Endothelial cell of umbilical vein (primary cell): ENCODE measurements around the gene AADACL4. TPM values are rescaled to one million over a fixed set of nuclear protein-coding genes. Genes with fewer than 3 reads are reported as not detected.

Experiments used
- BruUV-seq: library from RNA; stranded (reverse); fragments of 400-500 nt; replicated peaks from 2 replicates; lab custom pipeline; 2021; lab: Mats Ljungman, UMichigan
- CTCF ChIA-PET: fragments of 300-600, 350-600 bp; sonication (Branson Sonifier 250); formaldehyde crosslinking; loops from one replicate; lab custom pipeline; 2021; ENCODE audit warnings: antibody characterized with exemption, inconsistent platforms; lab: Charles Lee
- POLR2A ChIA-PET: fragments of 300-600, 350-600 bp; sonication (Branson Sonifier 250); formaldehyde crosslinking; loops from one replicate; lab custom pipeline; 2021; ENCODE audit warnings: antibody characterized with exemption, inconsistent platforms; lab: Charles Lee
- DNase-seq: peaks from one replicate; pipeline ENCODE4 v3.0.0-alpha.2; 2011; ENCODE audit warnings: low read depth, low spot score
- FAIRE-seq: peaks from 2 replicates; lab custom pipeline; 2011; peaks lifted over from hg19 to GRCh38; lab: Jason Lieb, UNC
- H2AFZ ChIP-seq: 2 replicates; pipeline ENCODE4 v1.6.0; 2012; ENCODE audit warnings: low read depth, low read length, control low read depth, inconsistent platforms
- H3K27ac ChIP-seq: 2 replicates; pipeline ENCODE4 v1.5.1; 2011; ENCODE audit warnings: low read depth, mild to moderate bottlenecking, control low read depth, low read length, moderate library complexity; ENCODE audit not compliant: insufficient read depth
- H3K27me3 ChIP-seq, 2 experiments: 2 replicates each; pipeline versions ENCODE4 v1.6.0 to v1.6.1; 2011; ENCODE audit warnings: low read length in 2 of 2, mixed read lengths in 1 of 2; ENCODE audit not compliant: control insufficient read depth in 2 of 2, insufficient read depth in 2 of 2
- H3K36me3 ChIP-seq, 2 experiments: 2 replicates in 1 of 2; 3 replicates in 1 of 2; pipeline ENCODE4 v1.5.1; 2011; ENCODE audit warnings: low read length in 2 of 2, mild to moderate bottlenecking in 1 of 2, moderate library complexity in 1 of 2; ENCODE audit not compliant: control insufficient read depth in 2 of 2, insufficient read depth in 2 of 2; ENCODE audit errors: extremely low read depth in 1 of 2
- H3K4me1 ChIP-seq: 3 replicates; pipeline ENCODE4 v1.5.1; 2011; ENCODE audit warnings: mild to moderate bottlenecking, low read length; ENCODE audit not compliant: control insufficient read depth, insufficient read depth; ENCODE audit errors: extremely low read depth
- H3K4me2 ChIP-seq: 2 replicates; pipeline ENCODE4 v1.6.1; 2011; ENCODE audit warnings: low read length, control low read depth, mixed read lengths; ENCODE audit not compliant: insufficient read depth
- H3K4me3 ChIP-seq, 3 experiments: fragments of 200-600 bp in 1 of 3; sonication (generic), shearing (Covaris generic) in 1 of 3; replicated peaks in 1 of 3; 2 replicates each; pipeline ENCODE4 v1.5.1; 2011 to 2016; ENCODE audit warnings: control low read depth in 3 of 3, low read length in 3 of 3, mild to moderate bottlenecking in 2 of 3, inconsistent platforms in 1 of 3, low read depth in 1 of 3, moderate library complexity in 1 of 3; ENCODE audit not compliant: insufficient read depth in 1 of 3
- H3K79me2 ChIP-seq: 2 replicates; pipeline ENCODE4 v1.6.0; 2012; ENCODE audit warnings: low read length, inconsistent platforms; ENCODE audit not compliant: control insufficient read depth, insufficient read depth
- H3K9ac ChIP-seq: replicated peaks from 2 replicates; pipeline ENCODE3; 2011; ENCODE audit warnings: low read length, control low read depth; ENCODE audit not compliant: insufficient read depth; ENCODE audit errors: extremely low read depth
- H3K9me1 ChIP-seq: replicated peaks from 3 replicates; pipeline ENCODE4 v1.6.0; 2011; ENCODE audit warnings: mild to moderate bottlenecking, low read length; ENCODE audit not compliant: control insufficient read depth, insufficient read depth; ENCODE audit errors: extremely low read depth
- H3K9me3 ChIP-seq: replicated peaks from 2 replicates; pipeline ENCODE4 v1.5.1; 2012; ENCODE audit warnings: low read length, inconsistent platforms; ENCODE audit not compliant: control insufficient read depth, insufficient read depth
- H4K20me1 ChIP-seq: replicated peaks from 2 replicates; pipeline ENCODE3; 2011; ENCODE audit warnings: mild to moderate bottlenecking, low read length; ENCODE audit not compliant: control insufficient read depth, insufficient read depth; ENCODE audit errors: extremely low read depth
- CTCF ChIP-seq, 2 donors: IDR thresholded peaks; 1 replicate in 1 of 2; 2 replicates in 1 of 2; pipeline ENCODE4 v1.5.1; 2011; ENCODE audit warnings: low read length in 2 of 2, mild to moderate bottlenecking in 2 of 2, moderate library complexity in 2 of 2, control low read depth in 1 of 2, inconsistent platforms in 1 of 2, low read depth in 1 of 2; ENCODE audit not compliant: insufficient read depth in 1 of 2; ENCODE audit errors: extremely low read depth in 1 of 2
- EZH2 ChIP-seq: IDR thresholded peaks from 2 replicates; pipeline ENCODE4 v1.6.1; 2012; ENCODE audit warnings: borderline replicate concordance, low read depth, mild to moderate bottlenecking, moderate library complexity, low read length, inconsistent platforms; ENCODE audit not compliant: severe bottlenecking
- FOS ChIP-seq: IDR thresholded peaks from 2 replicates; pipeline ENCODE4 v1.6.1; 2011; ENCODE audit warnings: mild to moderate bottlenecking, low read length, moderate library complexity, borderline replicate concordance; ENCODE audit not compliant: insufficient read depth
- GATA2 ChIP-seq: IDR thresholded peaks from 2 replicates; pipeline ENCODE4 v1.7.0; 2011; ENCODE audit warnings: low read depth, mild to moderate bottlenecking, moderate library complexity, mixed read lengths, low read length; ENCODE audit not compliant: insufficient read length, insufficient read depth
- JUN ChIP-seq: IDR thresholded peaks from 2 replicates; pipeline ENCODE4 v1.6.1; 2011; ENCODE audit warnings: borderline replicate concordance, low read depth; ENCODE audit not compliant: insufficient read length, insufficient read depth
- MAX ChIP-seq: IDR thresholded peaks from 2 replicates; pipeline ENCODE4 v1.6.1; 2011; ENCODE audit not compliant: insufficient read depth, insufficient read length
- MYC ChIP-seq: IDR thresholded peaks from one replicate; pipeline ENCODE4 v1.6.1; 2011; ENCODE audit warnings: mild to moderate bottlenecking, low read depth, low read length
- POLR2A ChIP-seq: IDR thresholded peaks from 2 replicates; pipeline ENCODE4 v1.6.1; 2012; ENCODE audit warnings: low read depth, mild to moderate bottlenecking, control low read depth, low read length
- POLR2AphosphoS5 ChIP-seq: IDR thresholded peaks from 2 replicates; pipeline ENCODE4 v1.6.1; 2012; ENCODE audit warnings: low read depth, mild to moderate bottlenecking, control low read depth, low read length, moderate library complexity; ENCODE audit not compliant: insufficient read depth
- dilution Hi-C: fragments of 300-500 bp; cut with MboI; formaldehyde crosslinking; loops from one replicate; pipeline ENCODE4 v1.15.0; 2019; ENCODE audit warnings: low sequenced_read_pairs; ENCODE audit not compliant: extremely low pct_ligation_motif_present
- intact Hi-C: fragments of 100-400 bp; cut with micrococcal nuclease; formaldehyde crosslinking; loops from one replicate; pipeline ENCODE4 v1.10.0; 2022
- polyA plus RNA-seq, 4 experiments: library from polyadenylated mRNA; depleted of rRNA in 3 of 4; stranded (reverse) in 3 of 4; unstranded in 1 of 4; fragments of >200 nt; gene quantifications; 2 replicates each; pipeline versions ENCODE4 v1.2.1 to v1.2.3, GENCODE V29; 2011 to 2012; ENCODE audit warnings: missing spikeins in 1 of 4
- total RNA-seq: library from RNA; stranded (reverse); gene quantifications from 2 replicates; pipeline ENCODE4 v1.2.3, GENCODE V29; 2021

Gene AADACL4
- total and polyA plus RNA-seq, 2 donors (not counting 3 experiments of a cell fraction or from before 2014, with no cell fraction given): not detected

GRCh38 chr1:12636098-12636950 lies 7.6 kb upstream of the AADACL4 start:
- H3K27ac ChIP-seq: peak overlapping the region; percentile 41
- H3K4me2 ChIP-seq: no peak overlapping the region
- H2AFZ ChIP-seq: peak overlapping the region; percentile 22
- no peaks in the 10 kb centered on the region for H3K79me2 ChIP-seq
- BruUV-seq: no TSS peak
- peaks cover 2% of the 10 kb centered on the region for H3K9me3 ChIP-seq
- dilution Hi-C loops: no loop called here
- FAIRE-seq (peak; percentile 59), DNase-seq (peak; percentile 73)
- POLR2A ChIA-PET: no interaction called here
- no peaks in the 10 kb centered on the region for H3K27me3 ChIP-seq
- no peaks in the 10 kb centered on the region for H3K9me1 ChIP-seq
- intact Hi-C loops: no loop called here
- TF ChIP-seq POLR2A (no peak), GATA2 (no peak), MAX (no peak), MYC (peak; percentile 42), EZH2 (no peak), POLR2AphosphoS5 (peak; percentile 62)
- H3K36me3 ChIP-seq: no peaks in the 10 kb centered on the region
- H3K9ac ChIP-seq: no peak overlapping the region
- H3K4me1 ChIP-seq: peaks cover 12% of the 10 kb centered on the region
- no peak overlapping the region for H3K4me3 ChIP-seq
- H4K20me1 ChIP-seq: no peaks in the 10 kb centered on the region
- CTCF ChIA-PET: interaction anchor here (1.3 kb wide), 1 partner anchor 23 kb away, joined by 5 read pairs; no protein-coding TSS in a partner anchor

GRCh38 chr1:12637693-12638092 lies 6.2 kb upstream of the AADACL4 start:
- Histone ChIP-seq H3K36me3 (no peaks in the 10 kb centered on the region), H3K4me1 (peaks cover 12% of the 10 kb centered on the region), H2AFZ (no peak overlapping the region), H3K4me2 (no peak overlapping the region), H3K79me2 (no peaks in the 10 kb centered on the region), H3K27ac (no peak overlapping the region), H3K9me1 (no peaks in the 10 kb centered on the region), H3K9ac (no peak overlapping the region), H3K9me3 (peaks cover 2% of the 10 kb centered on the region), H4K20me1 (no peaks in the 10 kb centered on the region), H3K4me3 (no peak overlapping the region), H3K27me3 (no peaks in the 10 kb centered on the region)
- TF ChIP-seq EZH2 (no peak), POLR2AphosphoS5 (no peak), GATA2 (no peak), JUN (no peak), FOS (no peak), POLR2A (no peak), CTCF (IDR thresholded peaks at IDR 0.05; ENCODE audit: extremely low read depth in 1 of 2, insufficient read depth in 1 of 2, low read depth in 1 of 2, low read length in 2 of 2) (no peak), MAX (no peak), MYC (no peak)
- no TSS peak for BruUV-seq
- ChIA-PET POLR2A (no interaction called here), CTCF (no interaction called here)
- DNase-seq: no peak
- no peak for FAIRE-seq
- intact Hi-C loops: no loop called here
- dilution Hi-C loops: no loop called here
